ENCODE data around the gene GRAMD2A. TPM values are rescaled to one million over a fixed set of nuclear protein-coding genes. Genes with fewer than 3 reads are reported as not detected.
A peak's percentile ranks its signal among the peaks of the same experiment; 100 is the strongest.

Gene GRAMD2A
- total RNA-seq, 1 donor from 2014 or later = 5.0 TPM

DNA sequence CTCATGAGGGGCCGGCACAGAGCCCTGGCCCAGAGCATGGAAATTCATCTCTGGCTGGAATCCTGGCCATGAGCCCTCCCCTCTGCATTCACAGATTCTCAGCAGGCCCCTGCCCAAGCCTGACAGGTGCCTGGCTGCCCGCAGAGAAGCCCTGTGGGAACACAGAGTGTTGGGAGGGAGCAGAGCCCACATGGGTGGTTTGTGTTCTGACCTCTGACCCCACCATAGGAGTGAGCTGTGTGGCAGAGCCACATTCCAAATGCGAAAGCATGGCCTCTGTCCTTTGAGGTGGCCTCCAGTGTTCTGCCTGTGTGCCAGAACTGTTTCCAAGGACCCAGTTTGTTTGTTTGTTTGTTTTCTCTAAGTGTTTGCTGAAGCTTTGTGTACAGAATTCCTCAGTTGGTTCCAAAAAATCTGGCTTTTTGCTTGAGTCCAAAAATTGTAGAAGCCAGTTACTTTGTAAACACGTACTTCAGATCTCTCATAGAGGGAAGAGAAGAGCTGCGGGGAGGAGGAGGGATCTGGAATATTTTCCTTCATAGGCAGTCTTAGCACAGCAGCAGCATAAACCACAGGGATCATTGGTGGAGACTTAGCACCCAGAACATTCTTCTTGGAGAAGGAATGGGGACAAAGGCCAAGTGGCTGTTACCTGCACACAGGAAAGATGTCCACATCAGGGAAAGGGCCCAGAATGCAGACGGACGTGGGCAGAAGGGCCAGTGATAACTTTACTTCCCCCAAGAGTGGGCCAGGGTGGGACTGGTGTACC, 36.0 kb downstream of the GRAMD2A start:
- TF ChIP-seq, protein P1, sequence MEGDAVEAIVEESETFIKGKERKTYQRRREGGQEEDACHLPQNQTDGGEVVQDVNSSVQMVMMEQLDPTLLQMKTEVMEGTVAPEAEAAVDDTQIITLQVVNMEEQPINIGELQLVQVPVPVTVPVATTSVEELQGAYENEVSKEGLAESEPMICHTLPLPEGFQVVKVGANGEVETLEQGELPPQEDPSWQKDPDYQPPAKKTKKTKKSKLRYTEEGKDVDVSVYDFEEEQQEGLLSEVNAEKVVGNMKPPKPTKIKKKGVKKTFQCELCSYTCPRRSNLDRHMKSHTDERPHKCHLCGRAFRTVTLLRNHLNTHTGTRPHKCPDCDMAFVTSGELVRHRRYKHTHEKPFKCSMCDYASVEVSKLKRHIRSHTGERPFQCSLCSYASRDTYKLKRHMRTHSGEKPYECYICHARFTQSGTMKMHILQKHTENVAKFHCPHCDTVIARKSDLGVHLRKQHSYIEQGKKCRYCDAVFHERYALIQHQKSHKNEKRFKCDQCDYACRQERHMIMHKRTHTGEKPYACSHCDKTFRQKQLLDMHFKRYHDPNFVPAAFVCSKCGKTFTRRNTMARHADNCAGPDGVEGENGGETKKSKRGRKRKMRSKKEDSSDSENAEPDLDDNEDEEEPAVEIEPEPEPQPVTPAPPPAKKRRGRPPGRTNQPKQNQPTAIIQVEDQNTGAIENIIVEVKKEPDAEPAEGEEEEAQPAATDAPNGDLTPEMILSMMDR (conservative IDR thresholded peaks at IDR 0.05; ENCODE audit: low read depth, low read length) = no peak
- no peak for DNase-seq (ENCODE audit: low read depth)
- no peak overlapping the region for H3K4me3 ChIP-seq (ENCODE audit: low read depth, low read length)

DNA sequence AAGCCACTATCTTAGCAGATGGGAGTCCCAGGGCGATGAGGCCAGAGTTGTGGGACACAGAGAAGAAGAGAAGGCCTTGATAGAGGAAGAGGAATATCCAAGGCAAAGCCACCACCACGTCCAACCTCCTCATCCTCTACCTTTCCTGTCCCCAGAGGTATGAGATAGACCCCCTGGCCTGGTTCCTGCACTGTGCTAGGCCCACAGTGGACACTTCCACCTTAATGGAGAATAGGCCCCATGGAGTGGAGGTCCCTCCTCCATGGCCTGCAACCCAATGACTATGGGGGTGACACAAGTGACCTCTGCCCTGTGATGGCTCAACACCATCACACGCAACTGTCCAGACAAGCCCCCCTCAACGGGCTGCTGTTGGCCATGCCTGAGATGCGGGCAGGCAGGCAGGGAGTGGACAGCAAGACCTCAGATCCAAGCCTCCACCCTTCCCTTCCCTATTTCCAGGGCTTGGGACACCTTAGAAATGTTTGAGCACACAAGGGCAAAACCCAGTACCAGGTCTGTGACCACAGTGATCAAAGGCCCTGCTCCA, 36.8 kb downstream of the GRAMD2A start:
- DNase-seq (ENCODE audit: low read depth) = no peak
- TF ChIP-seq, protein P1 (conservative IDR thresholded peaks at IDR 0.05; ENCODE audit: low read depth, low read length) = no peak
- no peak overlapping the region for H3K4me3 ChIP-seq (ENCODE audit: low read depth, low read length)

DNA sequence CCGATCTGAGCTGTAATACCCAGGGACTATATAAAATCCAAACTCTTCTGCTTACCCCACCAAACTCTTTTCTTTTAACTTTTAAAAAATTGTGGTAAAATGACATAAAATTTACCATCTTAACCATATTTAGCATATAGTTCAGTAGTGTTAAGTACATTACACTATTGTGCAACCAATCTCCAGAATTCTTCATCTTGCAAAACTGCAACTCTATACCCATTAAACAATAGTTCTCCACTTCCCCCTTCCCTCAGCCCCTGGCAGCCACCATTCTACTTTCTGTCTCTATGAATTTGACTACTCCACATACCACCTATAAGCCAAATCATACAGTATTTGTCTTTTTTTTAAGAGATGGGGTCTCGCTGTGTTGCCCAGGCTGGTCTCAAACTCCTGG, 40.7 kb downstream of the GRAMD2A start:
- H3K4me3 ChIP-seq (ENCODE audit: low read depth, low read length) = peak overlapping the region; percentile 67
- no peak for DNase-seq (ENCODE audit: low read depth)
- TF ChIP-seq, protein P1 (conservative IDR thresholded peaks at IDR 0.05; ENCODE audit: low read depth, low read length) = no peak

DNA sequence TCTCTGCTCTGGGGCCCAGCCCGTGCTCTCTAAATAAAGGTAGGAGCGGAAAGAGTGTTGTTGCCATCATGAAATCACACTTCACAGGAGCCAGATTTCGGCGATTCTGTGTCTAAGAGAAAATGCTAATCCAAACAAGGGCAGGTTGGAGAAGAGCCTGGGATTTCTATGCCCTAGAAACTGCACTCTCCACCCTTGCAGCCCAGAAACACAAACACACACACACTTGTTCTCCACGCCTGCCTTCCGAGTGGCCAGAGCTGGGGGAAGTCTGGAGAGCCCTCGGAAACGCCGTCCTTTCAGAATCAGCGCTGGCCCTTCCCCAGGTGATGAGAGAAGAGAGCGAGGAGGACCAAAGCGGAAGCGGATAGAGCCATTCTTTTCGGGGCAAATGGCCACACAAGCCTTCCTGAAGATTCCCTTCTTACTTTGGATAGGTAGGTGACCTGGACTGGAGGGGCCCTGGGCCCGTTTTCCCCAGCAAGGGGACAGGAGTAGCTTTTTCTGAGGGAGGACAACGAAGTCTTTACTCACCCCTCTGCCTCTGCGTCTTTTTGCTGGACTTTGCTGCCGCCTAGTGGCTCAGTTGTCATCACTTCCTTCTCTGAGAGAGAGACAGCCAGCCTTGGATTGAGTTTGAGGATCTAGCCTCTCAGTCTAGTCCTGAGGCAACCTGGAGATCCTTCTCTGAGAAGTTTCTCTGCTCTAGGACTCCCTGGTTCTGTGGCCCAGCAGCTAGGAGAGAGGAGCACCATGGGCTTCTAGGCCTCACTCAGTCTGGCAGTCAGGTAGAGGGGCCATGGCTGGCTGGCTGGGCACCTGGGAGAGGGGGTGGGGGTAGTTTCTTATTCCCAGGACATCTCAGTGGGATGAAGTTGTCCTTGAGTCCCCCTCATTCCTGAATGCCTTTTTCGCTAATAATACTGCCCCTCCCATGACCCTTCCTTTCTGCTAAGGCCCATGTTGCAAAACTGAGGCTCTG, 41.7 kb downstream of the GRAMD2A start:
- peak overlapping the region; percentile 67 for H3K4me3 ChIP-seq (ENCODE audit: low read depth, low read length)
- DNase-seq (ENCODE audit: low read depth) = peak; percentile 45

DNA sequence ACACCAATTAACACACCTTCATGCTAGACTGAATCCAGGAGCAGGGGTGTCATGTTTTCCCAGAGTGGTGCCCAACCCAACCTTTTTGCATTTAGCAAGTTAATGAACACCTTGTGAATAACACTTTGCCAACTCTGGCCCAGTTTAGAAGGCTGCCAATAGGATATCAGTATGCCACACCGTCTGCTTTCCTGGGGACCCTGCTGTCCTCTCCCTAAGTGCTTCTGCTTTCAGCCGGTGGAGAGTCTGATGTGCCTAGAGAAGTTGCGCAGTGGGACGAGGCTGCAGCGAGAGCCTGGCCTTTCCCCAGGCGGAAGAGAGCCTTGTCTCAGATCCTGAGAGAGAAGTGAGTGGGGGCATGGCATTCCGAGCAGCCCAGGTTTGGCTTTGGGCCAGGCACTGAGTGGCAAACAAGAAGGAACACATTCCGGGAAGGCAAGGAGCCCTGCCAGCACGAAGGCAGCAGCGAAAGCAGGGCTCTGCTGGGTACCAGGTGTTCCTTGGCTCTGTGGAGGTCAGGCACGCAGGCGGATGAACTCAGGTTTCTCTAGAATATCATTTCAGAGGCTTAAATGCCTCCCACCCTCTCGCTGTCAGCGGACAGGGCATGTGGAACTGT, 42.5 kb downstream of the GRAMD2A start:
- TF ChIP-seq, protein P1 (conservative IDR thresholded peaks at IDR 0.05; ENCODE audit: low read depth, low read length) = no peak
- peak overlapping the region; percentile 67 for H3K4me3 ChIP-seq (ENCODE audit: low read depth, low read length)
- DNase-seq (ENCODE audit: low read depth) = peak; percentile 88

More for the DNA sequence above, 41.7 kb downstream of the GRAMD2A start:
- TF ChIP-seq, protein P1 (conservative IDR thresholded peaks at IDR 0.05; ENCODE audit: low read depth, low read length) = peak; percentile 94

DNA sequence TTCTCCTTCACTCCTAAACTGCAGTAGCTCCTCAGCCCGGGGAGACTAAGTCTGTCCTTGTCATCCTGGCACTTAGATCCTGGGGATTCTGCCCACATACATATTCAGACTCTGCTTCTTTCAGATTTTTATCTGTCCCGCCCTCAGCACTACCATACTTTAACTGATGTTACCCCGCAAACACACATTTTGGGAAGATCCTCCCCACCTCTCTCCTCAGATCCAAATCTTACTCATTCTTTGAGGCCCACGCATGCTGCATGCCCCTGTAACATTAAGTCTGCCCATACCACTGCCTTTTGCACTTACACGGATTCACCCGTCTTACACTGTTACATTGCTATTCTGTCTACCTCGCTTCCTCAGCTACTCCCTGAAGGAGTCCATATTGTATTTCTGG, 43.3 kb downstream of the GRAMD2A start:
- DNase-seq (ENCODE audit: low read depth) = no peak

More for the DNA sequence above, 43.3 kb downstream of the GRAMD2A start:
- TF ChIP-seq, protein P1 (conservative IDR thresholded peaks at IDR 0.05; ENCODE audit: low read depth, low read length) = no peak
- no peak overlapping the region for H3K4me3 ChIP-seq (ENCODE audit: low read depth, low read length)
